SK-N-SH treated with all-trans-retinoic acid at 6 μM for 48 hours (cell line): Measurements from ENCODE around the gene ZDHHC19.
"Not testable (repeated sequence)": the region's sequence is repeated elsewhere in the genome, so short reads cannot be mapped to it uniquely, and the experiment has no call there.

Experiments
- ATAC-seq: fragments of 200-7000 bp; cut with Tn5 transposase; 3 replicates; pipeline ENCODE4 v1.9.1; 2020; ENCODE audit warnings: mild to moderate bottlenecking, moderate library complexity
- ARNTL ChIP-seq: fragments of 450-650 bp; formaldehyde crosslinking; IDR thresholded peaks from 2 replicates; pipeline ENCODE4 v1.5.0; 2020; ENCODE audit warnings: low read depth, mild to moderate bottlenecking, moderate library complexity, borderline replicate concordance
- BACH2 ChIP-seq: fragments of 250-450 bp; sonication (Bioruptor Pico); IDR thresholded peaks from 2 replicates; pipeline ENCODE4 v1.9.0; 2021; ENCODE audit warnings: mild to moderate bottlenecking, borderline replicate concordance
- CSDC2 ChIP-seq: fragments of 250-450 bp; sonication (Bioruptor Pico); IDR thresholded peaks from 2 replicates; pipeline ENCODE4 v1.5.0; 2020; ENCODE audit warnings: mild to moderate bottlenecking, moderate library complexity
- CSRNP3 ChIP-seq: fragments of 250-450 bp; sonication (Bioruptor Pico); IDR thresholded peaks from 2 replicates; pipeline ENCODE4 v1.5.1; 2021; ENCODE audit warnings: mild to moderate bottlenecking, moderate library complexity
- ESRRG ChIP-seq: fragments of 250-450 bp; sonication (Bioruptor Pico); IDR thresholded peaks from 2 replicates; pipeline ENCODE4 v1.6.1; 2021; ENCODE audit warnings: mild to moderate bottlenecking
- GLIS3 ChIP-seq: fragments of 250-450 bp; sonication (Bioruptor Pico); IDR thresholded peaks from 2 replicates; pipeline ENCODE4 v1.5.0; 2020; ENCODE audit warnings: mild to moderate bottlenecking, moderate library complexity
- ISL1 ChIP-seq: fragments of 250-450 bp; sonication (Bioruptor Pico); IDR thresholded peaks from 2 replicates; pipeline ENCODE4 v2.1.2; 2022; ENCODE audit warnings: mild to moderate bottlenecking, moderate library complexity
- OSR1 ChIP-seq: fragments of 250-450 bp; sonication (Bioruptor Pico); IDR thresholded peaks from 2 replicates; pipeline ENCODE4 v1.8.0; 2022; ENCODE audit warnings: moderate library complexity, mild to moderate bottlenecking, inconsistent platforms
- PATZ1 ChIP-seq: fragments of 250-450 bp; sonication (Bioruptor Pico); IDR thresholded peaks from 2 replicates; pipeline ENCODE4 v1.8.0; 2020; ENCODE audit warnings: mild to moderate bottlenecking, moderate library complexity, borderline replicate concordance
- PPARA ChIP-seq: fragments of 250-450 bp; sonication (Bioruptor Pico); IDR thresholded peaks from 2 replicates; pipeline ENCODE4 v1.5.0; 2020; ENCODE audit warnings: mild to moderate bottlenecking, borderline replicate concordance
- RARB ChIP-seq: fragments of 250-450 bp; sonication (Bioruptor Pico); IDR thresholded peaks from 2 replicates; pipeline ENCODE4 v1.8.0; 2021; ENCODE audit warnings: mild to moderate bottlenecking, moderate library complexity
- SNAI2 ChIP-seq: fragments of 250-450 bp; sonication (Bioruptor Pico); IDR thresholded peaks from 2 replicates; pipeline ENCODE4 v1.5.0; 2020; ENCODE audit warnings: mild to moderate bottlenecking, moderate library complexity
- TCF4 ChIP-seq: fragments of 250-450 bp; sonication (Bioruptor Pico); IDR thresholded peaks from 2 replicates; pipeline ENCODE4 v1.8.0; 2021; ENCODE audit warnings: mild to moderate bottlenecking, moderate library complexity, borderline replicate concordance
- ZFP3 ChIP-seq: fragments of 250-450 bp; sonication (Bioruptor Pico); IDR thresholded peaks from 2 replicates; pipeline ENCODE4 v1.5.0; 2020; ENCODE audit warnings: mild to moderate bottlenecking, moderate library complexity
- ZFP30 ChIP-seq: fragments of 450-650 bp; formaldehyde crosslinking; IDR thresholded peaks from 2 replicates; pipeline ENCODE4 v1.5.0; 2022; ENCODE audit warnings: mild to moderate bottlenecking, moderate library complexity
- ZNF70 ChIP-seq: fragments of 450-650 bp; formaldehyde crosslinking; IDR thresholded peaks from 2 replicates; pipeline ENCODE4 v1.5.0; 2020; ENCODE audit warnings: mild to moderate bottlenecking, moderate library complexity
- ZNF8 ChIP-seq: fragments of 450-650 bp; formaldehyde crosslinking; IDR thresholded peaks from 2 replicates; pipeline ENCODE4 v1.5.0; 2020; ENCODE audit warnings: mild to moderate bottlenecking, moderate library complexity
- TF ChIP-seq, protein P1 (sequence below): fragments of 250-450 bp; sonication (Bioruptor Pico); IDR thresholded peaks from 2 replicates; pipeline ENCODE4 v1.5.0; 2020; ENCODE audit warnings: mild to moderate bottlenecking, moderate library complexity
- TF ChIP-seq, protein P2 (sequence below): fragments of 250-450 bp; sonication (Bioruptor Pico); IDR thresholded peaks from 2 replicates; pipeline ENCODE4 v1.8.0; 2021; ENCODE audit warnings: low read depth, mild to moderate bottlenecking, moderate library complexity, borderline replicate concordance

Gene ZDHHC19

DNA sequence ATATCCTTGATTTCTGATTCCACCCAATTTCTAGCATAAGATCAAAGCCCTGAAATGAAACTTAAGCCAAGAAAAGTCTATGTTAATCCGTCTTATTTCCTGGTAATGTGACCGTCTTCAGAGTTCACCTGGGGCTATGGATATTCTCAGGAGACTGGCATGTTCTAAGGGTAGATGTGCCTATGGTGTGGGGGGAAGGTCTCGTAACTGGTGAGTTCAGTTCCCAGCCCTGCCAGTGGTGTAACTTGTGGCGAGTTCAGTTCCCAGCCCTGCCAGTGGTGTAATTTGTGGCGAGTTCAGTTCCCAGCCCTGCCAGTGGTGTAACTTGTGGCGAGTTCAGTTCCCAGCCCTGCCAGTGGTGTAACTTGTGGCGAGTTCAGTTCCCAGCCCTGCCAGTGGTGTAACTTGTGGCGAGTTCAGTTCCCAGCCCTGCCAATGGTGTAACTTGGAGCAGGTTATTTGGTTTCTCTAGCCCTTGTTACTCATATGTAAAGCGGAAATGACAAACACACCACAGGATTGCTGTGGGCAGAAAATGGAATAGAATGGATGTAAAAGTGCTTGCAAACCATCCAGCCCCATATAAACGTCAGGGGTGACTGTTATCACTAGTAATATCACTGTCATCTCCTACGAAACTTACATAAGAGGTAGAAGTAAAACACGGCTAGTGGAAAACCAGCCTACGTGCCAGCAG is 35.6 kb upstream of the ZDHHC19 start:
- ATAC-seq = no peak

DNA sequence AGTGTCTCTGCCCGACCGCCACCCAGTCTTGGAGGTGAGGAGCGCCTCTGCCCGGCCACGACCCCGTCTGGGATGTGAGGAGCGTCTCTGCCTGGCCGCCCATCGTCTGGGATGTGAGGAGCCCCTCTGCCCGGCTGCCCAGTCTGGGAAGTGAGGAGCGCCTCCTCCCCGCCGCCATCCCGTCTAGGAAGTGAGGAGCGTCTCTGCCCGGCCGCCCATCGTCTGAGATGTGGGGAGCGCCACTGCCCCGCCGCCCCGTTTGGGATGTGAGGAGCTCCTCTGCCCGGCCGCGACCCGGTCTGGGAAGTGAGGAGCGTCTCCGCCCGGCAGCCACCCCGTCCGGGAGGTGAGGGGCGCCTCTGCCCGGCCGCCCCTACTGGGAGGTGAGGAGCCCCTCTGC is 33.0 kb upstream of the ZDHHC19 start:
- not testable (repeated sequence) for ATAC-seq

More for the DNA sequence above, 35.6 kb upstream of the ZDHHC19 start:
- no peak for TF ChIP-seq ZNF70 (CRISPR knock-in tag)
- TF ChIP-seq ISL1 = no peak
- TF ChIP-seq ZNF8 = no peak
- TF ChIP-seq OSR1 = no peak
- no peak for TF ChIP-seq CSRNP3 (CRISPR knock-in tag)
- no peak for TF ChIP-seq ARNTL
- no peak for TF ChIP-seq PPARA (CRISPR knock-in tag)
- TF ChIP-seq PATZ1 (CRISPR knock-in tag) = no peak
- TF ChIP-seq ZFP3 (CRISPR knock-in tag) = no peak

- ATAC-seq = no peak
- TF ChIP-seq GLIS3 (CRISPR knock-in tag) (no peak), ZNF8 (no peak), RARB (CRISPR knock-in tag) (no peak), ZFP30 (CRISPR knock-in tag) (no peak), CSRNP3 (CRISPR knock-in tag) (no peak)
Measured at GRCh38 chr3:196241704-196242103, 30.5 kb upstream of the ZDHHC19 start.

- ATAC-seq = no peak
- TF ChIP-seq, protein P1, sequence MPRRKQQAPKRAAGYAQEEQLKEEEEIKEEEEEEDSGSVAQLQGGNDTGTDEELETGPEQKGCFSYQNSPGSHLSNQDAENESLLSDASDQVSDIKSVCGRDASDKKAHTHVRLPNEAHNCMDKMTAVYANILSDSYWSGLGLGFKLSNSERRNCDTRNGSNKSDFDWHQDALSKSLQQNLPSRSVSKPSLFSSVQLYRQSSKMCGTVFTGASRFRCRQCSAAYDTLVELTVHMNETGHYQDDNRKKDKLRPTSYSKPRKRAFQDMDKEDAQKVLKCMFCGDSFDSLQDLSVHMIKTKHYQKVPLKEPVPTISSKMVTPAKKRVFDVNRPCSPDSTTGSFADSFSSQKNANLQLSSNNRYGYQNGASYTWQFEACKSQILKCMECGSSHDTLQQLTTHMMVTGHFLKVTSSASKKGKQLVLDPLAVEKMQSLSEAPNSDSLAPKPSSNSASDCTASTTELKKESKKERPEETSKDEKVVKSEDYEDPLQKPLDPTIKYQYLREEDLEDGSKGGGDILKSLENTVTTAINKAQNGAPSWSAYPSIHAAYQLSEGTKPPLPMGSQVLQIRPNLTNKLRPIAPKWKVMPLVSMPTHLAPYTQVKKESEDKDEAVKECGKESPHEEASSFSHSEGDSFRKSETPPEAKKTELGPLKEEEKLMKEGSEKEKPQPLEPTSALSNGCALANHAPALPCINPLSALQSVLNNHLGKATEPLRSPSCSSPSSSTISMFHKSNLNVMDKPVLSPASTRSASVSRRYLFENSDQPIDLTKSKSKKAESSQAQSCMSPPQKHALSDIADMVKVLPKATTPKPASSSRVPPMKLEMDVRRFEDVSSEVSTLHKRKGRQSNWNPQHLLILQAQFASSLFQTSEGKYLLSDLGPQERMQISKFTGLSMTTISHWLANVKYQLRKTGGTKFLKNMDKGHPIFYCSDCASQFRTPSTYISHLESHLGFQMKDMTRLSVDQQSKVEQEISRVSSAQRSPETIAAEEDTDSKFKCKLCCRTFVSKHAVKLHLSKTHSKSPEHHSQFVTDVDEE (CRISPR knock-in tag) = no peak
- TF ChIP-seq ZFP30 (CRISPR knock-in tag) (no peak), RARB (CRISPR knock-in tag) (no peak), ZFP3 (CRISPR knock-in tag) (no peak)
Measured at GRCh38 chr3:196240424-196240823, 29.2 kb upstream of the ZDHHC19 start.

DNA sequence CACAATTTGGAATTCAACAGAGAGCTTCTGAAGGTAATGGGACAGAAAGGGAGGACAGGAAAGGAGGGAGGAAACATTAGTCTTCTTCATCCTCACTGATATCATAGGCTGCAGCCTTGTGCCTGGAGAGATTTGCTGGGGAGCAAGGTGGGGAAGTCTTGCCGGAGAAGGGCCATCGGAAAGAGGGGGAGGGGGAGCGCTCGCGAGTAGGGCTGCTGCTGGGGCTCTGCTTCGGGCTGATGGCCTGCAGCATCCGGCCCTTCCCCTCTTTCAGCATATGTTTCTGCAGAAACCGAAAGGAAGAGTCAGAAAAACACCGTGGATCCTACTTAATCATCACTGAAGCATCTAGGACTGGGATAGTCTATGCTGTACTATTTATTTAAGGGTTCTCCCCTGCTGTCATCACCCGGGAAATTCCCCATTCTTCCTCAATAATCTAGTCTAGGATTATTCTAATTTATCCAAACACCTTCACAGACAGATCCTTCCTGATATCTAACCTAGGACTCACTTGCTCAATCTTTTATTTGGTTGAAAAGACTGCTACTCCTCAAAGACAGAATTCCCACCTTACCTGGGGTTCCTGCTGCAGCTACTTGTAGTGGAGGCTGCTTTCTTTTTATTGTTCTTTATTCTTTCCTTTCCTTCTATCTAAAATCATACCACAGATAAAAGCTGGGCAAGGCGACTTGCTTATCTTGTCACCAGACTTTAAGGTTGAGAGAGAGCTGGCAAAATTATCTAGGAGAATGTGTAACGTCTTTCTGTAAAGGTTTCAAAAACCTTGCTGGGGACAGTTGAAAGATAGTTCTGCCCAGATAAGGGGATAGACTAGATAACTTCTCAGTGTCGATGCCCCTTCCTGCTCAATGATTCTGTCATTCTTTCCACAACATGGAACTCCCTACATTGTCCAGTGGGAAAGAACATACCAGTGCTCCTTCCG is 27.7 kb upstream of the ZDHHC19 start:
- TF ChIP-seq CSRNP3 (CRISPR knock-in tag) (no peak), RARB (CRISPR knock-in tag) (no peak), PATZ1 (CRISPR knock-in tag) (no peak), ARNTL (no peak), SNAI2 (CRISPR knock-in tag) (no peak), ESRRG (CRISPR knock-in tag) (no peak), TCF4 (CRISPR knock-in tag) (no peak), BACH2 (CRISPR knock-in tag) (no peak), CSDC2 (CRISPR knock-in tag) (no peak), ZNF70 (CRISPR knock-in tag) (no peak), GLIS3 (CRISPR knock-in tag) (no peak)
- TF ChIP-seq, protein P2, sequence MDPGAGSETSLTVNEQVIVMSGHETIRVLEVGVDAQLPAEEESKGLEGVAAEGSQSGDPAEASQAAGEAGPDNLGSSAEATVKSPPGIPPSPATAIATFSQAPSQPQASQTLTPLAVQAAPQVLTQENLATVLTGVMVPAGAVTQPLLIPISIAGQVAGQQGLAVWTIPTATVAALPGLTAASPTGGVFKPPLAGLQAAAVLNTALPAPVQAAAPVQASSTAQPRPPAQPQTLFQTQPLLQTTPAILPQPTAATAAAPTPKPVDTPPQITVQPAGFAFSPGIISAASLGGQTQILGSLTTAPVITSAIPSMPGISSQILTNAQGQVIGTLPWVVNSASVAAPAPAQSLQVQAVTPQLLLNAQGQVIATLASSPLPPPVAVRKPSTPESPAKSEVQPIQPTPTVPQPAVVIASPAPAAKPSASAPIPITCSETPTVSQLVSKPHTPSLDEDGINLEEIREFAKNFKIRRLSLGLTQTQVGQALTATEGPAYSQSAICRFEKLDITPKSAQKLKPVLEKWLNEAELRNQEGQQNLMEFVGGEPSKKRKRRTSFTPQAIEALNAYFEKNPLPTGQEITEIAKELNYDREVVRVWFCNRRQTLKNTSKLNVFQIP (CRISPR knock-in tag) = no peak
- ATAC-seq = no peak
